ENCODE measurements around the gene SRPK2. TPM values are rescaled to one million over a fixed set of nuclear protein-coding genes. Genes with fewer than 3 reads are reported as not detected.

Gene SRPK2
- total and polyA plus RNA-seq, 2 of the 13 experiments (the other 11 are each of a cell fraction or from before 2014, with no cell fraction given) = 10.1 to 22.3 TPM

DNA sequence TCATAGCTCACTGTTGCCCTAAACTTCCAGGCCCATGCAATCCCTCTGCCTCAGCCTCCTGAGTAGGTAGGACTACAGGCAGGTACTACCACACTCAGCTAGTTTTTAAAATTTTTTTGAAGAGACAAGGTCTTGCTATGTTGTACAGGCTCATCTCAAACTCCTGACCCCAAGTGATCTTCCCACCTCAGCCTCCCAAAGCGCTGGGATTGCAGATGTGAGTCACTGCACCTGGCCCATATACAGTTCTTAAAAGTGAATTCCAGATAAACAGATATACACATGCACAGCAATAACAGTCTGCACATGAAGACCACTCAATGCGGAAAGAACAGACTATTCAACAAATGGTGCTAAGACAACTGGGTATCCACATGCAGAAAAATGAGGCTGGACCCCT is 67.8 kb downstream of the SRPK2 start:
- H3K9ac ChIP-seq (ENCODE audit: insufficient read depth, low read depth, low read length) = no peak overlapping the region
- H2AFZ ChIP-seq (ENCODE audit: low read length) = no peak overlapping the region
- no peak overlapping the region for H3K27ac ChIP-seq (ENCODE audit: extremely low read length, insufficient read depth, low read length)
- no peak for TF ChIP-seq TFE3 (CRISPR knock-in tag; IDR thresholded peaks at IDR 0.05)
- TF ChIP-seq RARA (CRISPR knock-in tag; IDR thresholded peaks at IDR 0.05) = no peak
- TF ChIP-seq ZBTB10 (CRISPR knock-in tag; IDR thresholded peaks at IDR 0.05; ENCODE audit: borderline replicate concordance) = no peak
- ChIA-PET POLR2A (no interaction called here), CTCF (ENCODE audit: low intra/inter-chr PET ratio, low total read pairs) (no interaction called here)
- 95% methylated on average over 2 of the region's 2 CpGs for WGBS (ENCODE audit: low lambda C conversion rate)
- peaks cover 35% of the 10 kb centered on the region for H3K4me1 ChIP-seq (ENCODE audit: insufficient read depth, low read length)
- no peaks in the 10 kb centered on the region for H3K27me3 ChIP-seq (ENCODE audit: control insufficient read depth in 1 of 2, insufficient read depth in 2 of 2, low read length in 2 of 2)
- no peaks in the 10 kb centered on the region; the same call in 1 of the 2 replicates for H4K20me1 ChIP-seq (ENCODE audit: insufficient read depth, low read length)
- no peak for FAIRE-seq
- ATAC-seq = no peak
- H3K4me2 ChIP-seq (ENCODE audit: low read depth, low read length) = no peak overlapping the region
- no TSS peak for BruUV-seq (replicated peaks)
- no peak for DNase-seq (ENCODE audit: low spot score)
- H3K9me3 ChIP-seq (ENCODE audit: low read length) = no peaks in the 10 kb centered on the region
- H3K4me3 ChIP-seq (replicated peaks in 1 of 3; ENCODE audit: insufficient read depth in 1 of 3, low read depth in 2 of 3, low read length in 3 of 3) = no peak overlapping the region
- H3K36me3 ChIP-seq (replicated peaks in 1 of 2; ENCODE audit: control insufficient read depth in 1 of 2, insufficient read depth in 2 of 2, low read length in 2 of 2) = no peaks in the 10 kb centered on the region
- in situ Hi-C loops (cut with HindIII; ENCODE audit: extremely low pct_ligation_motif_present, low pct_unique_long_range_greater_than_20kb) = no loop called here
- peaks cover 42% of the 10 kb centered on the region for H3K79me2 ChIP-seq (ENCODE audit: insufficient read depth, low read length)
- intact Hi-C loops (cut with micrococcal nuclease; ENCODE audit: unreplicated experiment) = no loop called here

- no peak for FAIRE-seq
- intact Hi-C loops (cut with micrococcal nuclease; ENCODE audit: unreplicated experiment) (no loop called here), in situ Hi-C loops (cut with HindIII; ENCODE audit: extremely low pct_ligation_motif_present, low pct_unique_long_range_greater_than_20kb) (no loop called here)
- no peak for ATAC-seq
- Histone ChIP-seq H3K4me2 (ENCODE audit: low read depth, low read length) (no peak overlapping the region), H3K36me3 (replicated peaks in 1 of 2; ENCODE audit: control insufficient read depth in 1 of 2, insufficient read depth in 2 of 2, low read length in 2 of 2) (no peaks in the 10 kb centered on the region), H2AFZ (ENCODE audit: low read length) (no peak overlapping the region), H3K79me2 (ENCODE audit: insufficient read depth, low read length) (peaks cover 45% of the 10 kb centered on the region), H3K4me3 (replicated peaks in 1 of 3; ENCODE audit: insufficient read depth in 1 of 3, low read depth in 2 of 3, low read length in 3 of 3) (no peak overlapping the region), H3K27me3 (ENCODE audit: control insufficient read depth in 1 of 2, insufficient read depth in 2 of 2, low read length in 2 of 2) (no peaks in the 10 kb centered on the region), H3K9ac (ENCODE audit: insufficient read depth, low read depth, low read length) (no peak overlapping the region), H3K27ac (ENCODE audit: extremely low read length, insufficient read depth, low read length) (no peak overlapping the region), H4K20me1 (ENCODE audit: insufficient read depth, low read length) (no peaks in the 10 kb centered on the region; the same call in 1 of the 2 replicates), H3K9me3 (ENCODE audit: low read length) (no peaks in the 10 kb centered on the region), H3K4me1 (ENCODE audit: insufficient read depth, low read length) (peaks cover 35% of the 10 kb centered on the region)
- no peak for DNase-seq (ENCODE audit: low spot score)
- no TSS peak for BruUV-seq (replicated peaks)
- CTCF ChIA-PET (ENCODE audit: low intra/inter-chr PET ratio, low total read pairs) = no interaction called here
- POLR2A ChIA-PET = no interaction called here
- WGBS (ENCODE audit: low lambda C conversion rate) = 87% methylated on average over 10 of the region's 10 CpGs
- no peak for TF ChIP-seq ZNF749 (CRISPR knock-in tag; IDR thresholded peaks at IDR 0.05; ENCODE audit: borderline replicate concordance)
- TF ChIP-seq HMG20A (CRISPR knock-in tag; IDR thresholded peaks at IDR 0.05; ENCODE audit: borderline replicate concordance) = no peak
- no peak for TF ChIP-seq ZBTB8A (CRISPR knock-in tag; IDR thresholded peaks at IDR 0.05; ENCODE audit: borderline replicate concordance, low read depth)
- TF ChIP-seq FIP1L1 (IDR thresholded peaks at IDR 0.05; ENCODE audit: borderline replicate concordance, insufficient read depth, low read depth, low read length) = no peak
- no peak for TF ChIP-seq KLF15 (CRISPR knock-in tag; IDR thresholded peaks at IDR 0.05; ENCODE audit: borderline replicate concordance)
- no peak for TF ChIP-seq SP140L (CRISPR knock-in tag; IDR thresholded peaks at IDR 0.05; ENCODE audit: borderline replicate concordance)
- no peak for TF ChIP-seq YEATS4 (CRISPR knock-in tag; IDR thresholded peaks at IDR 0.05; ENCODE audit: borderline replicate concordance)
- TF ChIP-seq ZNF562 (CRISPR knock-in tag; IDR thresholded peaks at IDR 0.05; ENCODE audit: borderline replicate concordance) = no peak
- no peak for TF ChIP-seq ZSCAN12 (CRISPR knock-in tag; IDR thresholded peaks at IDR 0.05)
- no peak for TF ChIP-seq MTF2 (CRISPR knock-in tag; IDR thresholded peaks at IDR 0.05; ENCODE audit: borderline replicate concordance)
- no peak for TF ChIP-seq ZNF761 (CRISPR knock-in tag; conservative IDR thresholded peaks at IDR 0.05)
- no peak for TF ChIP-seq CREB3 (CRISPR knock-in tag; IDR thresholded peaks at IDR 0.05)
These were observed 69.1 kb downstream of the SRPK2 start for GRCh38 chr7:105319578-105319977.

Data from HepG2 (cell line).